ENCODE measurements around the gene TM2D1.
"Not testable (repeated sequence)": the region's sequence is repeated elsewhere in the genome, so short reads cannot be mapped to it uniquely, and the experiment has no call there.

TM2D1 gene

DNA sequence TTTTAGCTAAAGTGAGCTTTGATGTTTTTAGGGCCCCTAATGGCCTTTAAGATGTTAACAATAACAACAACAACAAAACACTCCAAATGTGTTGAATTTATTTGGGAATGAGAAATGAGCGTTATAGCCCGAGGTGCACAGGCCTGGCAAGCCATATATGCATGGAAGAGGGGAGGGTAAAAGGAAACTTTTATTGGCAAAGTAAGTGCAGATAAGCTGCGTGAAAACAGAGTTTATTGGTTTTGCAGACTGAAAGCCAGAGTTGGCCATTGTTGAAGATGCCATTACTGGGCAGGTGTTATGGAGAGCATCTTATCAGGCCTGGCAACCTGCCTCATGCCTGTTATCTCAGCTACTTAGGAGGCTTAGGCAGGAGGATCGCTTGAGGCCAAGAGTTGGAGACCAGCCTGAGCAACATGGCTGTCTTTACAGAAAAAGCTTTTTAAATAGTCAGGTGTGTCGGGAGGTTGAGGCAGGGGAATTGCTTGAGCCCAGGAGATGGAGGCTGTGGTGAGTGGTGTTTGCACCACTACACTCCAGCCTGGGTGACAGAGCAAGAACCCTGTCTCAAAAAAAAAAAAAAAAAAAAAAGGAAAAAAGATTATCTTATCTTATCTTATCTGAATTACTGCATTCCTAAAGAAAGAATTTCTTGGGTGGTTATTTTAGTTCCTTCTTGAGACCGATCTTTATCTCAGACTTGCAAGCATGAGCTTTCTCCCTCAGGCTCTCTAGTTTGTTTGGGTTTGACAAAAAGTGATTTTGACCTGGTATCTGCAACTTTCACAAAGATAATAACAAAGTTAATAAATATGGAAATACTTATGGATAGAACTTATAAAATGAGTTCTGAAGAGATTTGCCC lies 19.0 kb upstream of the TM2D1 start:
- no peaks in the 10 kb centered on the region for H3K4me1 ChIP-seq (ENCODE audit: control insufficient read depth, insufficient read depth, low read length)
- H3K9me3 ChIP-seq (ENCODE audit: control insufficient read depth, low read length): no peaks in the 10 kb centered on the region
- H3K27me3 ChIP-seq (ENCODE audit: control insufficient read depth, insufficient read depth, low read length, poor library complexity, severe bottlenecking): peaks cover 6% of the 10 kb centered on the region
- H3K27ac ChIP-seq (ENCODE audit: insufficient read depth, low read depth, low read length, poor library complexity, severe bottlenecking): no peak overlapping the region
- no peaks in the 10 kb centered on the region for H3K36me3 ChIP-seq (ENCODE audit: control insufficient read depth, insufficient read depth, low read length)
- WGBS, 2 experiments: 87 to 93% methylated on average over 5 to 6 of the region's 6 CpGs
- no peak overlapping the region for H3K4me3 ChIP-seq (ENCODE audit: insufficient read depth, low read depth, low read length)

- Histone ChIP-seq H3K27me3 (ENCODE audit: control insufficient read depth, insufficient read depth, low read length, poor library complexity, severe bottlenecking) (peaks cover 6% of the 10 kb centered on the region), H3K27ac (ENCODE audit: insufficient read depth, low read depth, low read length, poor library complexity, severe bottlenecking) (no peak overlapping the region), H3K36me3 (ENCODE audit: control insufficient read depth, insufficient read depth, low read length) (no peaks in the 10 kb centered on the region), H3K4me3 (ENCODE audit: insufficient read depth, low read depth, low read length) (peak overlapping the region; percentile 78), H3K4me1 (ENCODE audit: control insufficient read depth, insufficient read depth, low read length) (no peaks in the 10 kb centered on the region), H3K9me3 (ENCODE audit: control insufficient read depth, low read length) (no peaks in the 10 kb centered on the region)
- 38 to 42% methylated on average over 5 of the region's 5 CpGs for WGBS, 2 experiments
Observed at GRCh38 chr1:61743431-61743705, 18.4 kb upstream of the TM2D1 start.

- no peaks in the 10 kb centered on the region for H3K9me3 ChIP-seq (ENCODE audit: control insufficient read depth, low read length)
- H3K27me3 ChIP-seq (ENCODE audit: control insufficient read depth, insufficient read depth, low read length, poor library complexity, severe bottlenecking): peaks cover 6% of the 10 kb centered on the region
- H3K4me3 ChIP-seq (ENCODE audit: insufficient read depth, low read depth, low read length): peak overlapping the region; percentile 78
- H3K27ac ChIP-seq (ENCODE audit: insufficient read depth, low read depth, low read length, poor library complexity, severe bottlenecking): no peak overlapping the region
- no peaks in the 10 kb centered on the region for H3K4me1 ChIP-seq (ENCODE audit: control insufficient read depth, insufficient read depth, low read length)
- H3K36me3 ChIP-seq (ENCODE audit: control insufficient read depth, insufficient read depth, low read length): no peaks in the 10 kb centered on the region
- WGBS, 2 experiments: 0 to 1% methylated on average over 74 of the region's 74 CpGs
Observed at GRCh38 chr1:61742620-61743430, 17.9 kb upstream of the TM2D1 start.

DNA sequence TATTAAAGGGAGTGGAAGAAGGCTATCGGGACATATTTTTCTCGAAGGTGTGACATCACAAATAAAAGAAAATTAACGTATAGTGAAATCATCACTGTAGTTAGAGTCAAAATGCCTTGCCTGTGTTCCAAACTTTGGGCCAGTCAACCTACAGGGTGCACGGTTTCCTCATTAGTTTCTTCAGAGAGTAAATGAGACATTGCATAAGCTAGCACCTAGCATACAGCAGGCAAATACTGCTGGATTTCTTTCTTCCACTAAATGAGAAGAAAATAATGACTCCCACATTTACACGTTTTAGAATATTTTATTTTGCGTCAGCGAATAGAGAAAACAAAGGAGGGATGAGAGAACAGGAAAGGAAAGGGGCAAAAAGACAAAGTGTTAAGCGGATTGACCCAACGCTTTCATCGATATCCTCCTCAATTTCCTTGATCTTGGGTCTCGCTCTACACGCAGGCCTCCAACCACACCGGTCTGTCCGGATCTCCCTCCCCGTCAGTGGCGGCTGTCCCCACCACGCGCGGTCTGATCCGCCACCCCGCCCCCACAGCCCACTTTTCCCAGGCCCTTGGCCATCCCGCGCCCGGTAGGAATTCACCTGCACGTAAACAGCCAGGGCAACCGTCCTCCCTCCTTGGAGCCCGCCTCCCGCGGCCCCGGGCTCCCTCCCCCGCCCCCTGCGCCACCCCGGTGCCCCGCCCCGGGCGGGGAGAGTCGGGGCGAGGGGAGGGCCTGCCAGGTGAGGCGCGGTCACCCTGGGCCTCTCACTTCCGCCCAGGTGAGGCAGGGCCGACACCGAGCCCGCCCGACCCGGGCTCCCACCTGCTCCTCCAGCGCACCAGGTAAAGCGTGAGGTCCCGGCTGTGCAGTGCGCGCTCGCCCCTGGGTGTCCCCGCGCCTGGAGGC lies 17.0 kb upstream of the TM2D1 start, which contains the start of gene PATJ:
Gene PATJ, plus strand, starts transcription at position 770 of the 909 bp plus-strand sequence. CDS start 20,413 bp downstream, outside the sequence.
- 6 to 7% methylated on average over 53 to 54 of the region's 54 CpGs for WGBS, 2 experiments
- no peaks in the 10 kb centered on the region for H3K9me3 ChIP-seq (ENCODE audit: control insufficient read depth, low read length)
- H3K27ac ChIP-seq (ENCODE audit: insufficient read depth, low read depth, low read length, poor library complexity, severe bottlenecking): no peak within 1 kb of the TSS

GRCh38 chr1:61740751-61741700 lies 16.1 kb upstream of the TM2D1 start:
- Histone ChIP-seq H3K27ac (ENCODE audit: insufficient read depth, low read depth, low read length, poor library complexity, severe bottlenecking) (no peak overlapping the region), H3K4me3 (ENCODE audit: insufficient read depth, low read depth, low read length) (no peak overlapping the region), H3K4me1 (ENCODE audit: control insufficient read depth, insufficient read depth, low read length) (no peaks in the 10 kb centered on the region), H3K9me3 (ENCODE audit: control insufficient read depth, low read length) (no peaks in the 10 kb centered on the region), H3K27me3 (ENCODE audit: control insufficient read depth, insufficient read depth, low read length, poor library complexity, severe bottlenecking) (peaks cover 6% of the 10 kb centered on the region), H3K36me3 (ENCODE audit: control insufficient read depth, insufficient read depth, low read length) (no peaks in the 10 kb centered on the region)
- 93 to 97% methylated on average over 16 to 19 of the region's 19 CpGs for WGBS, 2 experiments

More for the DNA sequence above, 17.0 kb upstream of the TM2D1 start, which contains the start of gene PATJ:
- peak within 1 kb of the TSS; percentile 78 for H3K4me3 ChIP-seq (ENCODE audit: insufficient read depth, low read depth, low read length)
- H3K36me3 ChIP-seq (ENCODE audit: control insufficient read depth, insufficient read depth, low read length): no peaks in the 10 kb centered on the region
- no peaks in the 10 kb centered on the region for H3K4me1 ChIP-seq (ENCODE audit: control insufficient read depth, insufficient read depth, low read length)
- peaks cover 6% of the 10 kb centered on the region for H3K27me3 ChIP-seq (ENCODE audit: control insufficient read depth, insufficient read depth, low read length, poor library complexity, severe bottlenecking)

DNA sequence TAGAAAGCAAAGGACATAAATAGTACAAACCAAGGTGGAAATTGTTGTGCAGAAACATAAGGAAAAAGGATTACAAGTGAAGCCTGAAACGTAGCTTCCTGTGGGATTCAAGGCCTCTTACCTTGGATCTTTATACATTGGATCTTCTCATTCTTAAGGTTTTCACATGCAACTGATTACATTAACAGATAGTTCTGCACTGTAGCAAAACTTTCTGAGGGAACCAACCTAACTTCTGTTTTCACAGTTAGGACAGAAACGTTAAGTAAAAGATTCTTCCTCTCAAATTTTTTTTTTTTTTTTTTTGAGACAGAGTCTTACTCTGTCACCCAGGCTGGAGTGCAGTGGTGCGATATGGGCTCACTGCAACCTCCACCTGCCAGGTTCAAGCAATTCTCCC lies 7.8 kb upstream of the TM2D1 start:
- no peaks in the 10 kb centered on the region for H3K27me3 ChIP-seq (ENCODE audit: control insufficient read depth, insufficient read depth, low read length, poor library complexity, severe bottlenecking)
- no peaks in the 10 kb centered on the region for H3K4me1 ChIP-seq (ENCODE audit: control insufficient read depth, insufficient read depth, low read length)
- no peak overlapping the region for H3K27ac ChIP-seq (ENCODE audit: insufficient read depth, low read depth, low read length, poor library complexity, severe bottlenecking)
- no peaks in the 10 kb centered on the region for H3K9me3 ChIP-seq (ENCODE audit: control insufficient read depth, low read length)
- WGBS, 2 experiments: 87 to 90% methylated on average over 3 of the region's 3 CpGs
- H3K36me3 ChIP-seq (ENCODE audit: control insufficient read depth, insufficient read depth, low read length): no peaks in the 10 kb centered on the region
- H3K4me3 ChIP-seq (ENCODE audit: insufficient read depth, low read depth, low read length): no peak overlapping the region

- not testable (repeated sequence) for H3K4me3 ChIP-seq (ENCODE audit: insufficient read depth, low read depth, low read length); H3K4me1 ChIP-seq (ENCODE audit: control insufficient read depth, insufficient read depth, low read length); H3K36me3 ChIP-seq (ENCODE audit: control insufficient read depth, insufficient read depth, low read length); H3K27ac ChIP-seq (ENCODE audit: insufficient read depth, low read depth, low read length, poor library complexity, severe bottlenecking); H3K9me3 ChIP-seq (ENCODE audit: control insufficient read depth, low read length); H3K27me3 ChIP-seq (ENCODE audit: control insufficient read depth, insufficient read depth, low read length, poor library complexity, severe bottlenecking)
- WGBS, 2 experiments: 0% methylated on average over 1 of the region's 1 CpG
Observed at GRCh38 chr1:61730679-61731078, 5.7 kb upstream of the TM2D1 start.

- Histone ChIP-seq H3K36me3 (ENCODE audit: control insufficient read depth, insufficient read depth, low read length) (no peaks in the 10 kb centered on the region), H3K9me3 (ENCODE audit: control insufficient read depth, low read length) (no peaks in the 10 kb centered on the region), H3K4me1 (ENCODE audit: control insufficient read depth, insufficient read depth, low read length) (peaks cover 7% of the 10 kb centered on the region), H3K27ac (ENCODE audit: insufficient read depth, low read depth, low read length, poor library complexity, severe bottlenecking) (no peak overlapping the region), H3K4me3 (ENCODE audit: insufficient read depth, low read depth, low read length) (no peak overlapping the region), H3K27me3 (ENCODE audit: control insufficient read depth, insufficient read depth, low read length, poor library complexity, severe bottlenecking) (no peaks in the 10 kb centered on the region)
- no CpG with 5 or more reads among the region's 3 CpGs for WGBS, 2 experiments
Observed at GRCh38 chr1:61727544-61727943, 2.6 kb upstream of the TM2D1 start.

GRCh38 chr1:61724506-61724812 lies 482 bp downstream of the TM2D1 start:
- peak overlapping the region; percentile 99 for H3K4me3 ChIP-seq (ENCODE audit: insufficient read depth, low read depth, low read length)
- H3K36me3 ChIP-seq (ENCODE audit: control insufficient read depth, insufficient read depth, low read length): no peaks in the 10 kb centered on the region
- H3K27ac ChIP-seq (ENCODE audit: insufficient read depth, low read depth, low read length, poor library complexity, severe bottlenecking): no peak overlapping the region
- 25 to 39% methylated on average over 3 of the region's 3 CpGs for WGBS, 2 experiments
- no peaks in the 10 kb centered on the region for H3K27me3 ChIP-seq (ENCODE audit: control insufficient read depth, insufficient read depth, low read length, poor library complexity, severe bottlenecking)
- H3K4me1 ChIP-seq (ENCODE audit: control insufficient read depth, insufficient read depth, low read length): peaks cover 7% of the 10 kb centered on the region
- H3K9me3 ChIP-seq (ENCODE audit: control insufficient read depth, low read length): no peaks in the 10 kb centered on the region
